ENCODE measurements around the gene LYZL1.
"Not testable (repeated sequence)": the region's sequence is repeated elsewhere in the genome, so short reads cannot be mapped to it uniquely, and the experiment has no call there.

The LYZL1 gene

GRCh38 chr10:29337526-29337925 lies 48.7 kb downstream of the LYZL1 start:
- DNase-seq: not testable (repeated sequence)

- DNase-seq: no peak
Measured at GRCh38 chr10:29343607-29344038, 54.8 kb downstream of the LYZL1 start.

GRCh38 chr10:29344073-29344820 lies 55.4 kb downstream of the LYZL1 start:
- DNase-seq: no peak

GRCh38 chr10:29345144-29345909 lies 56.5 kb downstream of the LYZL1 start:
- DNase-seq: no peak

GRCh38 chr10:29345910-29346209 lies 57.0 kb downstream of the LYZL1 start:
- no peak for DNase-seq

- DNase-seq: no peak
Measured at GRCh38 chr10:29346296-29347001, 57.6 kb downstream of the LYZL1 start.

GRCh38 chr10:29348836-29349235 lies 60.0 kb downstream of the LYZL1 start:
- no peak for DNase-seq

GRCh38 chr10:29353305-29353704 lies 64.4 kb downstream of the LYZL1 start:
- no peak for DNase-seq

- DNase-seq: no peak
Measured at GRCh38 chr10:29353887-29354561, 65.2 kb downstream of the LYZL1 start.

- no peak for DNase-seq
Measured at GRCh38 chr10:29355411-29355991, 66.6 kb downstream of the LYZL1 start.

GRCh38 chr10:29356931-29357330 lies 68.1 kb downstream of the LYZL1 start:
- no peak for DNase-seq

- DNase-seq: no peak
Measured at GRCh38 chr10:29358010-29358616, 69.2 kb downstream of the LYZL1 start.

GRCh38 chr10:29360215-29360853 lies 71.5 kb downstream of the LYZL1 start:
- not testable (repeated sequence) for DNase-seq

All from NCI-H187 (cell line).